ENCODE data around the gene MIOS.
"Not testable (repeated sequence)": the region's sequence is repeated elsewhere in the genome, so short reads cannot be mapped to it uniquely, and the experiment has no call there.

The MIOS gene

GRCh38 chr7:7653593-7654187 lies 87.0 kb downstream of the MIOS start:
- Histone ChIP-seq H3K9me3 (ENCODE audit: insufficient read depth, low read length) (no peaks in the 10 kb centered on the region), H3K27me3 (ENCODE audit: insufficient read depth, insufficient read length) (no peaks in the 10 kb centered on the region), H3K4me1 (ENCODE audit: insufficient read depth, insufficient read length) (no peaks in the 10 kb centered on the region), H3K36me3 (ENCODE audit: insufficient read depth, insufficient read length, low read length) (no peaks in the 10 kb centered on the region), H3K4me3 (ENCODE audit: insufficient read length, low read depth) (no peak overlapping the region), H3K9ac (ENCODE audit: insufficient read length, low read depth) (no peak overlapping the region)
- TF ChIP-seq YY1 (IDR thresholded peaks at IDR 0.05; ENCODE audit: insufficient read depth, insufficient read length): no peak
- no peak for TF ChIP-seq ZNF274 (IDR thresholded peaks at IDR 0.05; ENCODE audit: low read depth, low read length)
- peak; percentile 67 for DNase-seq (ENCODE audit: low read depth, low spot score)

- Histone ChIP-seq H3K9me3 (ENCODE audit: insufficient read depth, low read length) (no peaks in the 10 kb centered on the region), H3K27me3 (ENCODE audit: insufficient read depth, insufficient read length) (no peaks in the 10 kb centered on the region), H3K9ac (ENCODE audit: insufficient read length, low read depth) (no peak overlapping the region), H3K36me3 (ENCODE audit: insufficient read depth, insufficient read length, low read length) (no peaks in the 10 kb centered on the region), H3K4me3 (ENCODE audit: insufficient read length, low read depth) (no peak overlapping the region), H3K4me1 (ENCODE audit: insufficient read depth, insufficient read length) (no peaks in the 10 kb centered on the region)
- no peak for TF ChIP-seq SUZ12 (IDR thresholded peaks at IDR 0.05; ENCODE audit: extremely low read depth, insufficient read depth, insufficient read length)
- TF ChIP-seq ZNF274 (IDR thresholded peaks at IDR 0.05; ENCODE audit: low read depth, low read length): no peak
- no peak for TF ChIP-seq YY1 (IDR thresholded peaks at IDR 0.05; ENCODE audit: insufficient read depth, insufficient read length)
- no peak for DNase-seq (ENCODE audit: low read depth, low spot score)
Observed at GRCh38 chr7:7654964-7655715, 88.5 kb downstream of the MIOS start.

- not testable (repeated sequence) for DNase-seq (ENCODE audit: low read depth, low spot score); H3K9me3 ChIP-seq (ENCODE audit: insufficient read depth, low read length); H3K4me3 ChIP-seq (ENCODE audit: insufficient read length, low read depth); H3K9ac ChIP-seq (ENCODE audit: insufficient read length, low read depth); H3K4me1 ChIP-seq (ENCODE audit: insufficient read depth, insufficient read length); H3K27me3 ChIP-seq (ENCODE audit: insufficient read depth, insufficient read length); H3K36me3 ChIP-seq (ENCODE audit: insufficient read depth, insufficient read length, low read length)
Observed at GRCh38 chr7:7656459-7656858, 89.8 kb downstream of the MIOS start.

All from NT2/D1 (cell line).